ENCODE data around the gene MCRIP1. TPM values are rescaled to one million over a fixed set of nuclear protein-coding genes. Genes with fewer than 3 reads are reported as not detected.
A peak's percentile ranks its signal among the peaks of the same experiment; 100 is the strongest.

The MCRIP1 gene
- total and polyA plus RNA-seq, 2 of the 13 experiments (the other 11 are each of a cell fraction or from before 2014, with no cell fraction given) = 79.7 to 84.9 TPM

- Histone ChIP-seq H3K27me3 (ENCODE audit: control insufficient read depth in 1 of 2, insufficient read depth in 2 of 2, low read length in 2 of 2) (no peaks in the 10 kb centered on the region), H3K79me2 (ENCODE audit: insufficient read depth, low read length) (no peaks in the 10 kb centered on the region), H3K4me1 (ENCODE audit: insufficient read depth, low read length) (peaks cover 40% of the 10 kb centered on the region), H3K9ac (ENCODE audit: insufficient read depth, low read depth, low read length) (no peak overlapping the region), H3K36me3 (replicated peaks in 1 of 2; ENCODE audit: control insufficient read depth in 1 of 2, insufficient read depth in 2 of 2, low read length in 2 of 2) (peaks cover 26 to 36% of the 10 kb centered on the region in 2 experiments), H4K20me1 (ENCODE audit: insufficient read depth, low read length) (peaks cover 6% of the 10 kb centered on the region; the same call in 1 of the 2 replicates), H3K4me3 (replicated peaks in 1 of 3; ENCODE audit: insufficient read depth in 1 of 3, low read depth in 2 of 3, low read length in 3 of 3) (no peak overlapping the region; a peak in 1 of 6 replicates), H3K27ac (ENCODE audit: extremely low read length, insufficient read depth, low read length) (no peak overlapping the region), H3K4me2 (ENCODE audit: low read depth, low read length) (no peak overlapping the region), H2AFZ (ENCODE audit: low read length) (no peak overlapping the region), H3K9me3 (ENCODE audit: low read length) (no peaks in the 10 kb centered on the region)
- POLR2A ChIA-PET = interaction anchor here (0.6 to 8.9 kb wide), 9 partner anchors 7 to 114 kb away, joined by 3 to 40 read pairs (median 5); partner anchors contain the start of genes MCRIP1 and P4HB
- in situ Hi-C loops (cut with HindIII; ENCODE audit: extremely low pct_ligation_motif_present, low pct_unique_long_range_greater_than_20kb) (no loop called here), intact Hi-C loops (cut with micrococcal nuclease; ENCODE audit: unreplicated experiment) (no loop called here)
- peak; percentile 53 for ATAC-seq
- CTCF ChIA-PET (ENCODE audit: low intra/inter-chr PET ratio, low total read pairs) = no interaction called here
- DNase-seq (ENCODE audit: low spot score) = no peak
- FAIRE-seq = no peak
- WGBS (ENCODE audit: low lambda C conversion rate) = 56% methylated on average over 36 of the region's 40 CpGs
- no TSS peak for BruUV-seq (replicated peaks)
- TF ChIP-seq RBAK (CRISPR knock-in tag; IDR thresholded peaks at IDR 0.05) (no peak), FOXA3 (CRISPR knock-in tag; IDR thresholded peaks at IDR 0.05) (peak; percentile 54), ZNF652 (CRISPR knock-in tag; IDR thresholded peaks at IDR 0.05; ENCODE audit: borderline replicate concordance, low read depth) (no peak), ZNF556 (CRISPR knock-in tag; IDR thresholded peaks at IDR 0.05; ENCODE audit: borderline replicate concordance) (no peak), AHDC1 (CRISPR knock-in tag; IDR thresholded peaks at IDR 0.05; ENCODE audit: borderline replicate concordance) (no peak), NFAT5 (CRISPR knock-in tag; IDR thresholded peaks at IDR 0.05) (no peak), DNMT1 (CRISPR knock-in tag; IDR thresholded peaks at IDR 0.05) (no peak), REL (CRISPR knock-in tag; conservative IDR thresholded peaks at IDR 0.05) (no peak), ZNF772 (CRISPR knock-in tag; IDR thresholded peaks at IDR 0.05) (no peak), NBN (conservative IDR thresholded peaks at IDR 0.05) (no peak), SP140L (CRISPR knock-in tag; IDR thresholded peaks at IDR 0.05; ENCODE audit: borderline replicate concordance) (no peak), LBX2 (CRISPR knock-in tag; IDR thresholded peaks at IDR 0.05; ENCODE audit: borderline replicate concordance) (no peak)
These were observed 8.0 kb upstream of the MCRIP1 start for GRCh38 chr17:81840826-81841778.
